Activated T-helper 17 cell treated with anti-CD3 and anti-CD28 coated beads, Interleukin-2, amount 50 U/mL, for 72 hours (primary cell): Measurements from ENCODE around the gene WNT2B. TPM values are rescaled to one million over a fixed set of nuclear protein-coding genes. Genes with fewer than 3 reads are reported as not detected.

Source experiments
- ATAC-seq: fragments of 150-1000 bp; cut with Tn5 transposase; replicated peaks from 2 replicates; pipeline ENCODE4 v1.10.0; 2021; ENCODE audit warnings: mild to moderate bottlenecking, moderate library complexity
- H3K27ac Mint-ChIP-seq: one replicate; pipeline ENCODE4 v1.8.0; 2022; ENCODE audit warnings: mixed read lengths
- H3K27me3 Mint-ChIP-seq: one replicate; pipeline ENCODE4 v1.8.0; 2022; ENCODE audit warnings: mixed read lengths
- H3K36me3 Mint-ChIP-seq: one replicate; pipeline ENCODE4 v1.8.0; 2022; ENCODE audit warnings: low read depth, mild to moderate bottlenecking, mixed read lengths
- H3K4me1 Mint-ChIP-seq: one replicate; pipeline ENCODE4 v1.8.0; 2022; ENCODE audit warnings: mixed read lengths
- H3K4me3 Mint-ChIP-seq: one replicate; pipeline ENCODE4 v1.8.0; 2022; ENCODE audit warnings: mild to moderate bottlenecking, mixed read lengths
- H3K9me3 Mint-ChIP-seq: one replicate; pipeline ENCODE4 v1.8.0; 2022; ENCODE audit warnings: mixed read lengths
- total RNA-seq, 2 donors: library from RNA; stranded (reverse); gene quantifications; one replicate each; pipeline ENCODE4 v1.2.3, GENCODE V29; 2022

Gene WNT2B
- total RNA-seq, 2 donors from 2014 or later: 0.32 to 0.48 TPM

- H3K36me3 Mint-ChIP-seq: no peaks in the 10 kb centered on the region
- H3K27ac Mint-ChIP-seq: no peak overlapping the region
Measured at GRCh38 chr1:112527266-112528010, 18.7 kb downstream of the WNT2B start.

GRCh38 chr1:112528076-112528475, 19.3 kb downstream of the WNT2B start:
- no peak overlapping the region for H3K27ac Mint-ChIP-seq
- ATAC-seq: no peak
- H3K36me3 Mint-ChIP-seq: no peaks in the 10 kb centered on the region
- no peak overlapping the region for H3K4me3 Mint-ChIP-seq
- H3K27me3 Mint-ChIP-seq: no peaks in the 10 kb centered on the region
- H3K4me1 Mint-ChIP-seq: no peaks in the 10 kb centered on the region
- no peaks in the 10 kb centered on the region for H3K9me3 Mint-ChIP-seq

More at GRCh38 chr1:112527266-112528010, 18.7 kb downstream of the WNT2B start:
- Mint-ChIP-seq H3K9me3 (no peaks in the 10 kb centered on the region), H3K4me3 (no peak overlapping the region), H3K27me3 (no peaks in the 10 kb centered on the region), H3K4me1 (no peaks in the 10 kb centered on the region)
- no peak for ATAC-seq

GRCh38 chr1:112529301-112529700, 20.5 kb downstream of the WNT2B start:
- H3K9me3 Mint-ChIP-seq: no peaks in the 10 kb centered on the region
- no peak for ATAC-seq
- H3K36me3 Mint-ChIP-seq: peaks cover 6% of the 10 kb centered on the region
- H3K27me3 Mint-ChIP-seq: no peaks in the 10 kb centered on the region
- no peaks in the 10 kb centered on the region for H3K4me1 Mint-ChIP-seq
- H3K4me3 Mint-ChIP-seq: no peak overlapping the region
- H3K27ac Mint-ChIP-seq: no peak overlapping the region

- H3K36me3 Mint-ChIP-seq: peaks cover 6% of the 10 kb centered on the region
- H3K9me3 Mint-ChIP-seq: no peaks in the 10 kb centered on the region
- no peaks in the 10 kb centered on the region for H3K4me1 Mint-ChIP-seq
- H3K27ac Mint-ChIP-seq: no peak overlapping the region
- no peak for ATAC-seq
- no peak overlapping the region for H3K4me3 Mint-ChIP-seq
- no peaks in the 10 kb centered on the region for H3K27me3 Mint-ChIP-seq
Measured at GRCh38 chr1:112530832-112531231, 22.1 kb downstream of the WNT2B start.

GRCh38 chr1:112532064-112532463, 23.3 kb downstream of the WNT2B start:
- no peaks in the 10 kb centered on the region for H3K27me3 Mint-ChIP-seq
- H3K4me3 Mint-ChIP-seq: no peak overlapping the region
- no peak for ATAC-seq
- H3K9me3 Mint-ChIP-seq: no peaks in the 10 kb centered on the region
- no peaks in the 10 kb centered on the region for H3K4me1 Mint-ChIP-seq
- no peak overlapping the region for H3K27ac Mint-ChIP-seq
- peaks cover 6% of the 10 kb centered on the region for H3K36me3 Mint-ChIP-seq

GRCh38 chr1:112533029-112533428, 24.3 kb downstream of the WNT2B start:
- H3K27me3 Mint-ChIP-seq: no peaks in the 10 kb centered on the region

GRCh38 chr1:112536561-112536960, 27.8 kb downstream of the WNT2B start:
- Mint-ChIP-seq H3K27me3 (no peaks in the 10 kb centered on the region), H3K27ac (no peak overlapping the region), H3K36me3 (peaks cover 23% of the 10 kb centered on the region), H3K4me3 (no peak overlapping the region), H3K4me1 (no peaks in the 10 kb centered on the region), H3K9me3 (no peaks in the 10 kb centered on the region)
- ATAC-seq: no peak

More at GRCh38 chr1:112533029-112533428, 24.3 kb downstream of the WNT2B start:
- Mint-ChIP-seq H3K36me3 (peaks cover 6% of the 10 kb centered on the region), H3K4me1 (no peaks in the 10 kb centered on the region), H3K4me3 (no peak overlapping the region), H3K9me3 (no peaks in the 10 kb centered on the region), H3K27ac (no peak overlapping the region)
- no peak for ATAC-seq

GRCh38 chr1:112537456-112537855, 28.7 kb downstream of the WNT2B start:
- Mint-ChIP-seq H3K9me3 (no peaks in the 10 kb centered on the region), H3K36me3 (peaks cover 31% of the 10 kb centered on the region), H3K27ac (no peak overlapping the region), H3K27me3 (no peaks in the 10 kb centered on the region), H3K4me1 (no peaks in the 10 kb centered on the region), H3K4me3 (no peak overlapping the region)
- no peak for ATAC-seq

- H3K27ac Mint-ChIP-seq: no peak overlapping the region
- no peaks in the 10 kb centered on the region for H3K4me1 Mint-ChIP-seq
- no peaks in the 10 kb centered on the region for H3K27me3 Mint-ChIP-seq
- H3K36me3 Mint-ChIP-seq: peaks cover 28% of the 10 kb centered on the region
- H3K4me3 Mint-ChIP-seq: no peak overlapping the region
- ATAC-seq: no peak
- no peaks in the 10 kb centered on the region for H3K9me3 Mint-ChIP-seq
Measured at GRCh38 chr1:112538883-112539282, 30.1 kb downstream of the WNT2B start.

GRCh38 chr1:112540226-112540794, 31.5 kb downstream of the WNT2B start:
- H3K9me3 Mint-ChIP-seq: no peaks in the 10 kb centered on the region

GRCh38 chr1:112541299-112541698, 32.5 kb downstream of the WNT2B start:
- no peak for ATAC-seq
- H3K27me3 Mint-ChIP-seq: no peaks in the 10 kb centered on the region
- H3K9me3 Mint-ChIP-seq: no peaks in the 10 kb centered on the region
- H3K4me3 Mint-ChIP-seq: no peak overlapping the region
- no peaks in the 10 kb centered on the region for H3K4me1 Mint-ChIP-seq
- H3K36me3 Mint-ChIP-seq: peaks cover 24% of the 10 kb centered on the region
- no peak overlapping the region for H3K27ac Mint-ChIP-seq

More at GRCh38 chr1:112540226-112540794, 31.5 kb downstream of the WNT2B start:
- no peak for ATAC-seq
- Mint-ChIP-seq H3K27ac (no peak overlapping the region), H3K27me3 (no peaks in the 10 kb centered on the region), H3K4me3 (no peak overlapping the region), H3K4me1 (no peaks in the 10 kb centered on the region), H3K36me3 (peaks cover 24% of the 10 kb centered on the region)

- no peak for ATAC-seq
- H3K36me3 Mint-ChIP-seq: peaks cover 24% of the 10 kb centered on the region
- no peaks in the 10 kb centered on the region for H3K27me3 Mint-ChIP-seq
- no peaks in the 10 kb centered on the region for H3K9me3 Mint-ChIP-seq
- no peak overlapping the region for H3K27ac Mint-ChIP-seq
- H3K4me3 Mint-ChIP-seq: no peak overlapping the region
- H3K4me1 Mint-ChIP-seq: no peaks in the 10 kb centered on the region
Measured at GRCh38 chr1:112542206-112542973, 33.6 kb downstream of the WNT2B start.

- H3K27me3 Mint-ChIP-seq: no peaks in the 10 kb centered on the region
- peaks cover 24% of the 10 kb centered on the region for H3K36me3 Mint-ChIP-seq
- no peak overlapping the region for H3K27ac Mint-ChIP-seq
- H3K9me3 Mint-ChIP-seq: no peaks in the 10 kb centered on the region
- no peaks in the 10 kb centered on the region for H3K4me1 Mint-ChIP-seq
- peak; percentile 56 for ATAC-seq
- H3K4me3 Mint-ChIP-seq: no peak overlapping the region
Measured at GRCh38 chr1:112544011-112544688, 35.4 kb downstream of the WNT2B start.

GRCh38 chr1:112544751-112545150, 36.0 kb downstream of the WNT2B start:
- Mint-ChIP-seq H3K9me3 (no peaks in the 10 kb centered on the region), H3K4me3 (no peak overlapping the region), H3K27me3 (no peaks in the 10 kb centered on the region), H3K36me3 (peaks cover 24% of the 10 kb centered on the region), H3K27ac (no peak overlapping the region), H3K4me1 (no peaks in the 10 kb centered on the region)
- ATAC-seq: no peak
